HG02884 (cell line): ENCODE measurements around the gene CYB5R3.

ENCODE experiments used
- ATAC-seq: cut with Tn5 transposase; IDR thresholded peaks from one replicate; pipeline ENCODE4 v1.9.1; 2021; ENCODE audit warnings: mild to moderate bottlenecking, moderate library complexity; ENCODE audit not compliant: unreplicated experiment

CYB5R3 gene

GRCh38 chr22:42649246-42650099 lies at the start of gene CYB5R3:
CYB5R3 (minus strand) TSS chr22:42649392; CDS start chr22:42649315, 77 bp downstream.
- ATAC-seq, result peak; percentile 54

DNA sequence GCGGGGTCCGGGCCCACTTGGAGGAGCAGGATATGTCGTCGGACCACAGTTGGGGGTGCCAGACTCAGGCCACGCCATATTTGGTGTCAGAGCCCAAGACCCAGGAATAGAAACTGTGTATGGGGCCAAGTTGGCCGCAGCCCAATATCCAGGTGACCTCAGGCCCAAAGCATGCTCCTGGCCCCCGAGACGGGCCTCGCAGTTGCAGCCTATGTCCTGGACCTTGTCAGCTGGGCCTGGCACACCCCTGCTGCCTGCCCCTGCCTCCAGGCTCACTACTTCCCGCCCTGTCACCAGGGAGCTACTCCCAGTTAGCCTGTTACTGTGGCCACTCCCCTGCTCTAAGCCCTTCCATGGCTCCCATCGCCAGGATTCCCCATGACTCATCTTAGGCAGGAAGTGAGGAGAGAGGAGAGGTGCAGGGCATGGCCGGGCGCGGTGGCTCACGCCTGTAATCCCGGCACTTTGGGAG lies 48.4 kb upstream of the CYB5R3 start:
- ATAC-seq, result no peak

DNA sequence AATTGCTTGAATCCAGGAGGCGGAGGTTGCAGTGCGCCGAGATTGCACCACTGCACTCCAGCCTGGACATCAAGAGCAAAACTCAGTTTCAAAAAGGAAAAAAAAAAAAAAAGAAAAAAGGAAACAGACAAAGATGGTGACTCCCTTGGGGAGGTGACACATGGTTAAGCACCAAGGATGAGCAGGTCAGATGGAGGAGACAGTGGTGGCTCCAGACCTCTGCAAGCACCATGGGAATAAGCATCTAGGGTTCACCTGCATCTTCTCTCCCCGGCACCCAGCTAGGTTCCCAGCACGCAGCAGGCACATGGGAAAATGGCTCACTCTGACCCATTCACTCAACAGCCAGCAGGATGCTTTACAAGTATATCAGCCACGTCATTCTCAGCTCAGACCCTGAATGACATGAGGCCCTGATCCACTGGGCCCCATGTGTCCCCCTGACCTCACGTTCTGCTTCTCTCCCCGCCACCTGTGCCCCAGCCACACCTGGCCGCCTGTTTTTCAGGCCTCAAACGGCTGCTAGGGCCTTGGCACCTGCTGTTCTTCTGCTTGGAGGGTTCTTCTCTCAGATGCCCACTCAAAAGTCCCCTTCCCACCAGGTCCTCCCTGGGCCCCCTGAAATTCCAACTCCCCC lies 47.3 kb upstream of the CYB5R3 start:
- ATAC-seq, result no peak

- ATAC-seq, result no peak
These were observed 46.1 kb upstream of the CYB5R3 start for GRCh38 chr22:42695294-42695693.

DNA sequence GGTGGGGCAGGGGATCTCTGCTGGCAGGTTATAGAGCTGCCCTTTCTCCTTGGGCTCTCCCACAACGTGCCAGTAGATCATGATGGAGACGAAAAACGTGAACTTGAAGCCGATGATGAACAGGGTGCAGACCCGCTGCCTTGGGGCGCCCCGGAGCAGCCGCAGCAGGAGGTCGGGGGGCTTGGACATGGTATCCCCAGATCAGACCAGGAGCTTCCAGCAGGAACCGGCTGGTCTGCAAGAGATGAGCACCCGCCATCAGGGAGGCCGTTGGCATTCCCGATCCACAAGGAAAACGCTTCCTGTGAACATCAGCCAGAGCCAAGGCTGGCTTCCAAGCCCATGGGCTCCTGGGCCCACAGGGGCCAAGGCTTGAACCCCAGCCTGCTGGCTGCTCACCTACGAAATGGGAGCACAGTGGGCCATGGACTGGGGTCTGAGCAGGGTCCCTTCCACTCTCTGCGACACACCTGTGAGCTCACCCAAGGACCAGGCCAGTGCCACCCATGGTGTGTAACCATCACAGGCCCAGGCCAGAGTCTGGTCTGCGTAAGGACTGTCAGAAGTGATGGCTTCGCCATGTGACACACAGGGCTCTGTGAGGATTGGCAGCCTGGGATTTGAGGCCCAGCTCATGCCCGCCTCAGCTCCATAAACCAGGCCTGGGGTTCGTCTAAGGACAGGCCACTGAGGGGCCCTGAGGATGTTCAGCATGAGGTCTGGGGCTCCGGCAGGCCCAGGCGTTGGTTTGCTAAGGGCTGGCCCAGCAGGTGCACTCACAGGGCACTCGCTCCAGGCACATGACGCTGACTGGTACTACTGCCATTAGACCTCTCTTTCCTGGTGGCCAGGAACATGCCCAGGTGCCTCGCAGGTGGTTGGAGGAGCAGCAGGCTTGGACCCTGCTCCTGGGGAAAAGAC lies 44.8 kb upstream of the CYB5R3 start:
- ATAC-seq, result no peak

DNA sequence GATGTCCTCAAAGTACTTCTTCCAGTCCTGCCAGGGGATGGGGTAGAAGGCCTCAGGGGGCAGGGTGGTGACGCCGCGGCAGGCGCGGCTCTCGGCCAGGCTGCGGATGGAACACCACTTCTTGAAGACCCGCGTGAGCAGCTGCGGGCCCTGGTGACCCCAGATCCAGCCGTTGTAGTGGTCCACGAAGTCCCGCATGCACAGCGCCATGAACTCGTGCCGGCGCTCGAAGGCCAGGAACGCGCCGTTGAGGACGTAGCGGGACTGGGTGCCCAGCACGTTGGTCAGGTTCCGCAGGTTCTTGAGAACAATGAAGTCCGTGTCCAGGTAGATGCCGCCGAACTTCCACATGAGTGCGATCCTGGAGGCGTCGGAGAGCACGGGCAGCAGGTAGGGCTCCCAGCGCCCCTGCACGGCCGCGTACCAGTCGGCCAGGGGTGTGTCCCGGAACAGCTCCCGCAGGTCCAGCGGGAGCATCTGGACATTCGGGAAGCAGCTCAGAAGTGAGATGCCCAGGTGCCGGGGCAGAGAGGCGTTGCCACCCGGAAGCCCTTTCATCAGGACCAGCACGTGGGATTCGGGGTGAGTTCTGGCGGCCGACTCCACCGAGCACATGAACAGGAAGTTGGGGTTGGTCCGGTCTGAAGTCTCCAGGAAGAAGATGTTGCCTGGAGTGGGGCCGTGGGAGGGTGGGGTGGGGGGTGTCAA lies 44.0 kb upstream of the CYB5R3 start:
- no peak for ATAC-seq

DNA sequence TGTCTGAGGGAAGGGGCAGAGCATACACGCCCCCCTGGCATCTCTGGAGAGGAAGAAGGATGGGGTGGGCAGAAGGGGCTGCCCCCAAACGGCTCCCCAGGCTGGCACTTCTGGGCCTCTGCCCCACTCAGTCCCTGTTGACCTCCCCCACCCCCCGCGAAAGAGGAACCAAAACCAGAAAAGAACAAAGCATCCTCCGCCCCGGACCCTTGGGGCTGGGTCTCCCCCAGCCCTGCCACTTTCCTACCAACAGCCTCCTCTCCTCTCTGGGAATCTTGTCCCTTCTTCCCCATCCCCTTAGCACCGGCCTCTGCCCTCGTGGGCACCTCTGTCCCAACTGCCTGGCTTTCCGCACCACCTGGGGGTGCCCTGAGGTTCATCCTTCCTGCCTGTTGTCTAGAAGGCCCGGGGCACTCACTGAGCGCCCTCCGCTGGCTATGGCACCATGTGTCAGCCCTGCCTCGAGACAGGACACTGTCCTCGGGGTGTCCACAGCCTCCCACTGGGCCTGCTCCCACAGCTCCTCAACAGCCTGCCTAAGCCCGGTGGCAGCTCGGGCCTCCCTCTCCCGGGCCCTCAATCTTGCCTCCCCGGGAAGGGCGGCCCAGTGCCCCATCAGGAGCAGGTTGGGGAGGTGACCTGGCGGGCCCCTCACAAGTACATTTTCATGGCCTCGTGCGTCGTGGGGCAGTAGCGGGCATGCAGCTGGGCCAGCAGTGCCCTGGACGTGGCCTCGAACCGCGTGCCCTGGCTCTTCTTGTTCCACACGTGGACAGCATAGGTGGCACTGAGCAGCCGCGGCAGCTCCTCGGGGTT lies 43.3 kb upstream of the CYB5R3 start:
- ATAC-seq, result no peak

DNA sequence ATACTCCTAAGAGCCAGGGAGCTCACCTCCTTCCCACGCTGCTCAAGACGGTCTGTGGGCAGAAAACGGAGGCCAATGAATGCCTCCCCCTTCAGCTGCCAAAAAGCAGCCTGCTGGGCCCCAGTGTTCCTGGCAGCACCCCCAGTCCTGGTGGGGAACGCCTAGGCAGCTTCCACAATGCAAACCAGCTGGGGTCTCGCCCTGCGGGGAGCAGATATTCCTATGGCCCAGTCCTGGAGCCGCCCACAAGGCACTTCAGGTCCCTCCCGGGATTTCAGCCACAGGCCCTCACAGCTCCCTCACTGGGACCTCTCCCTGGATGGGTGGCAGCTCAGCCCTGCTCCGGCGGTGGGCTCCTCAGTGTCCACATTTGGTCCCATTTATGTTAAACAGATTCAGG lies 42.2 kb upstream of the CYB5R3 start:
- ATAC-seq, result no peak

GRCh38 chr22:42688241-42689211 lies 39.3 kb upstream of the CYB5R3 start:
- ATAC-seq, result no peak

DNA sequence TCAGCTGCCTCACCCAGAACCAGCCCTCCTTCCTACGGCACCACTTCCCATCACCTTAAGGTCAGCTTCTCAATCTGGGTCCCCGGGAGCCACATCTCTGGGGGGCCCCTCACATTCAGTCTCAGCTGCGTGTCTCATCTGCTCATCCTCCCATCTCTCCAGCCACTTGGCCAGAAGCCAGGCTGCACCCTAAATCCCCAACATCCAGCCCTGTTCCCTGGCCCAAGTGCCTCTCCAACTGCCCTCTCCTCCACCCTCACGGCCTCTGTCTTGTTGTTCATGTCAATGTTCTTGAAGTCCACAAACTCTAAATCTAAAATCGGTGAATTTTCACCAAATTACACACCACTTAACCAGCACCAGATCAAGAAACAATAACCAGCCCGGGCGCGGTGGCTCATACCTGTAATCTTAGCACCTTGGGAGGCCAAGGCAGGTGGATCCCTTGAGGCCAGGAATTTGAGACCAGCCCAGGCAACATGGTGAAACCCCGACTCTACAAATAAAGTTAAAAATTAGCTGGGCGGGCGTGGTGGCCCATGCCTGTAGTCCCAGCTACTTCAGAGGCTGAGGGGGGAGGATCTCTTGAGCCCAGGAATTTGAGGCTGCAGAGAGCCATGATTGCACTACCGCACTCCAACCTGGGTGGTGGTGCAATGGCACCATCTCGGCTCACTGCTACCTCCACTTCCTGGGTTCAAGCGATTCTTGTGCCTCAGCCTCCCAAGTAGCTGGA lies 37.7 kb upstream of the CYB5R3 start:
- ATAC-seq, result no peak

DNA sequence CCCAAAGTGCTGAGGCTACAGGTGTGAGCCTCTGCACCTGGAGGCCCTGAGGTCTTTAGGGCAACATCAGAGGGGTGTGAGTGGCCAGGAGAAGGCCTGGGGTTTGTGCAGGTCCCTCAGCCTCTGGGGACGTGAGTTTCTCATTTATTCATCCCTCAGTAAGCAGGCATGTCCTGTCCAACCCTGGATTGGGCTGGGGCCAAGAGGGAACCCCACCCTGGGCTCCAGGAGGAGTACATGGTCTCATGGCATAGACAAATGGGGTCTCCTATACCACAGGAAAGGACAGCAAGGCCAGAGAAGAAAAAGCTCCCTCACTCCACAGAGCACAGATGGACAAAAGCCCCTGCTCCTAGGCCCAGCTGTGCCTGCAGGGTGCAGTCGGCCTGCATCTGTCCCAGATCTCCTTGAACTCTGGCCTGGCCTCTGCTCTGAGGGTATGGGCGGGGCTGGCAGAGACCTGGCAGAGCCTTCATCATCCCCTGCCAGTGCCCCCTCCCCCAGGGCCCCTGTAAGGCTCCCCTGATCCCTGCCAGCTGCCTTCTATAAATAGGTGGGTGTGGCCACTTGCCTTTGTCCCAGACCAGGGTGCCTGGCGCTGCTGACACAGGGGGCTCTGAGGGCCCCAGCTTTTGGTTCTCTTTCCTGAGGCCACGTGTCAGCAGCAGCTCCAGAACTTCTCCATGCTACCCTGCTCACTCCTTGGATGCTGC lies 36.9 kb upstream of the CYB5R3 start:
- ATAC-seq, result no peak

DNA sequence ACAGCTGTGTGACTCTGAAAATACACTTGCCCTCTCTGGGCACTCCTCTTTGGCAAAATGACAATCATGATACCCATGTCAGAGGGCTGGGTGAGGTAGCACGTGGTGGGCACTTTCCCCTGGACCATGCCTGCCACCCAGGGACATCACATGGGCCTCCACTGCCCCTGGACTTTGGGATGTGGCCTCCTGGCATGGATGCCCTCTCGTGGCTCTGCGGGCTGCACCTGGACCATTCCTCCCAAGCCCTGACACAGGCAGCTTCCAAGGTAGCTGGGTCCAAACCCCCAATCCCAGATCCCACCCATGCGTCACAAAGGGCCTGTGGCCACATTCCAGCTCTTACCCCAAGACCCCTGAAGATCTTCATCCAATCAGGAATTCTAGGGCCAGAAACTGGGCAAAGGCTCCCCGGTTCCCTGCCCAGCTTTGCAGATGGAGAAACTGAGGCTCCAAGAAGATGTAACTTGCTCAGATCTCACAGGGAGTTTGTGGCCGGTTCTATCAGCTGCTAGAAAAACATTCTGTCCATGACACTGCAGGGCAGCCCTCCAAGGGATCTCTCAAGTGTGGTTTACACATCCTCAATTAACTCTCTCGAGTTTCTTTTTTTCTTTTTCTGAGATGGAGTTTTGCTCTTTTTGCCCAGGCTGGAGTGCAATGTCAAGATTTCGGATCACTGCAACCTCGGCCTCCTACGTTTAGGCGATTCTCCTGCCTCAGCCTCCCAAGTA lies 35.4 kb upstream of the CYB5R3 start:
- ATAC-seq, result no peak

GRCh38 chr22:42683578-42684283 lies 34.5 kb upstream of the CYB5R3 start:
- no peak for ATAC-seq

GRCh38 chr22:42682113-42682851 lies 33.1 kb upstream of the CYB5R3 start:
- no peak for ATAC-seq

GRCh38 chr22:42680648-42681047 lies 31.5 kb upstream of the CYB5R3 start:
- ATAC-seq, result no peak
